NCI-H2081 (cell line): ENCODE measurements around the gene SP7.
"Not testable (repeated sequence)": the region's sequence is repeated elsewhere in the genome, so short reads cannot be mapped to it uniquely, and the experiment has no call there.

Experiments
- DNase-seq, 2 experiments: peaks; one replicate each; lab custom pipeline; 2025; lab: John Stamatoyannopoulos, UW

The SP7 gene

GRCh38 chr12:53346491-53346890 lies 10.3 kb upstream of the SP7 start:
- no peak for DNase-seq

GRCh38 chr12:53345486-53346188 lies 9.5 kb upstream of the SP7 start:
- no peak for DNase-seq

GRCh38 chr12:53344824-53345485 lies 8.8 kb upstream of the SP7 start:
- DNase-seq = peak in 1 of 2 experiments; percentile 27

- no peak for DNase-seq
Observed at GRCh38 chr12:53344487-53344823, 8.3 kb upstream of the SP7 start.

GRCh38 chr12:53343969-53344368 lies 7.8 kb upstream of the SP7 start:
- no peak for DNase-seq

GRCh38 chr12:53343449-53343848 lies 7.3 kb upstream of the SP7 start:
- DNase-seq = no peak

- DNase-seq = no peak
Observed at GRCh38 chr12:53340398-53340797, 4.2 kb upstream of the SP7 start.

GRCh38 chr12:53338916-53339315 lies 2.8 kb upstream of the SP7 start:
- DNase-seq = no peak

GRCh38 chr12:53338017-53338416 lies 1.9 kb upstream of the SP7 start:
- no peak for DNase-seq

- no peak for DNase-seq
Observed at GRCh38 chr12:53334822-53335221, 1.3 kb downstream of the SP7 start.

- DNase-seq = no peak
Observed at GRCh38 chr12:53333845-53334244, 2.3 kb downstream of the SP7 start.

GRCh38 chr12:53333289-53333688 lies 2.9 kb downstream of the SP7 start:
- no peak for DNase-seq

- DNase-seq = no peak
Observed at GRCh38 chr12:53332744-53333143, 3.4 kb downstream of the SP7 start.

GRCh38 chr12:53332339-53332738 lies 3.8 kb downstream of the SP7 start:
- not testable (repeated sequence) for DNase-seq

- DNase-seq = no peak
Observed at GRCh38 chr12:53330671-53331070, 5.5 kb downstream of the SP7 start.

- DNase-seq = no peak
Observed at GRCh38 chr12:53328043-53328435, 8.1 kb downstream of the SP7 start.

- DNase-seq = no peak
Observed at GRCh38 chr12:53327435-53328042, 8.6 kb downstream of the SP7 start.

- no peak for DNase-seq
Observed at GRCh38 chr12:53326460-53327185, 9.5 kb downstream of the SP7 start.

- DNase-seq = no peak
Observed at GRCh38 chr12:53325511-53326061, 10.6 kb downstream of the SP7 start.

GRCh38 chr12:53324779-53325510 lies 11.2 kb downstream of the SP7 start:
- peak; percentile 85 to 87 for DNase-seq

GRCh38 chr12:53324113-53324778 lies 11.9 kb downstream of the SP7 start:
- DNase-seq = no peak
